Measurements from ENCODE around the gene EMP2. TPM values are rescaled to one million over a fixed set of nuclear protein-coding genes. Genes with fewer than 3 reads are reported as not detected.

Gene EMP2
- total RNA-seq, 2 experiments from 2014 or later: not detected

DNA sequence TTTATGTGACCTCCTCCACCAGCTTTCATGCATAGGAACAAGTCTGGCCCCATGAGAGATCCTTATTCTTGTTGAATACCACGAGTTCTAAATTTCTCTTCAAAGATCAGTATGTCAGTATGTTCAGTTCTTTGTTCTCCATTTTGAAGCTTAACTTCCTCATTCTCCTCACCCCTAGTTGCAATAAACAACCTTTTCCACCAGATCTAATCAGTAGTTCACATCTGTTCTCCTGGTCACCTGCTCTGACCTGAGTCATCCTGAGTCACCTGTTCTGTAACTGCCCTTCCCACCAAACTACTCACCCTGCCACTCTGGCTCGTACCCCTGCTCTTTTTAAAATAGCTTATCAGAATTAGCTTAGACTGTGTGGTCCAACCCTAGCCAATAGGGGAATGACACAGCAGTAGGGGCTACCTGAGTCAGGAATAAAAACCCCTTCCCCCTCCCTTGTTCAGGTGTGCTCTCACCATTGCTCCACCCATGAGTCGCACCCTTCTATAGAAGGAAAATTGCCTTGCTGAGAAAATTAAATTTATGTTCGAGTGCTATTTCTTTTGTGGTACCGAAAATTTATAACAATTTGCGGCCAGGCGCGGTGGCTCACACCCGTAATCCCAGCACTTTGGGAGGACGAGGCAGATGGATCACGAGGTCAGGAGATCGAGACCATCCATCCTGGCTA lies 94.6 kb downstream of the EMP2 start:
- Histone ChIP-seq H3K4me3 (ENCODE audit: low read depth, low read length, poor library complexity, severe bottlenecking) (no peak overlapping the region), H3K9me2 (ENCODE audit: insufficient read depth, low read length) (no peaks in the 10 kb centered on the region), H3K4me1 (ENCODE audit: insufficient read depth, low read length, poor library complexity, severe bottlenecking) (no peaks in the 10 kb centered on the region), H3K27ac (ENCODE audit: low read depth, low read length, poor library complexity, severe bottlenecking) (no peak overlapping the region), H3K4me2 (ENCODE audit: low read length) (no peak overlapping the region), H3K9me3 (ENCODE audit: low read length) (no peaks in the 10 kb centered on the region), H4K20me1 (ENCODE audit: insufficient read depth, low read length) (no peaks in the 10 kb centered on the region), H2AFZ (ENCODE audit: low read length) (no peak overlapping the region), H3K79me2 (ENCODE audit: insufficient read depth, low read depth, low read length) (no peaks in the 10 kb centered on the region), H3K36me3 (ENCODE audit: insufficient read depth, low read length) (no peaks in the 10 kb centered on the region; the same call in 1 of the 2 replicates)
- intact Hi-C loops (cut with micrococcal nuclease; ENCODE audit: unreplicated experiment): no loop called here
- BruUV-seq (replicated peaks): no TSS peak
- DNase-seq (ENCODE audit: low spot score): peak; percentile 13
- CTCF ChIA-PET (ENCODE audit: unreplicated experiment): no interaction called here
- POLR2A ChIA-PET: no interaction called here
- no peak for TF ChIP-seq EZH2phosphoT487 (IDR thresholded peaks at IDR 0.05; ENCODE audit: borderline replicate concordance, low read depth, low read length)
- TF ChIP-seq, protein P1, sequence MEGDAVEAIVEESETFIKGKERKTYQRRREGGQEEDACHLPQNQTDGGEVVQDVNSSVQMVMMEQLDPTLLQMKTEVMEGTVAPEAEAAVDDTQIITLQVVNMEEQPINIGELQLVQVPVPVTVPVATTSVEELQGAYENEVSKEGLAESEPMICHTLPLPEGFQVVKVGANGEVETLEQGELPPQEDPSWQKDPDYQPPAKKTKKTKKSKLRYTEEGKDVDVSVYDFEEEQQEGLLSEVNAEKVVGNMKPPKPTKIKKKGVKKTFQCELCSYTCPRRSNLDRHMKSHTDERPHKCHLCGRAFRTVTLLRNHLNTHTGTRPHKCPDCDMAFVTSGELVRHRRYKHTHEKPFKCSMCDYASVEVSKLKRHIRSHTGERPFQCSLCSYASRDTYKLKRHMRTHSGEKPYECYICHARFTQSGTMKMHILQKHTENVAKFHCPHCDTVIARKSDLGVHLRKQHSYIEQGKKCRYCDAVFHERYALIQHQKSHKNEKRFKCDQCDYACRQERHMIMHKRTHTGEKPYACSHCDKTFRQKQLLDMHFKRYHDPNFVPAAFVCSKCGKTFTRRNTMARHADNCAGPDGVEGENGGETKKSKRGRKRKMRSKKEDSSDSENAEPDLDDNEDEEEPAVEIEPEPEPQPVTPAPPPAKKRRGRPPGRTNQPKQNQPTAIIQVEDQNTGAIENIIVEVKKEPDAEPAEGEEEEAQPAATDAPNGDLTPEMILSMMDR (conservative IDR thresholded peaks at IDR 0.05; ENCODE audit: low read length): no peak

DNA sequence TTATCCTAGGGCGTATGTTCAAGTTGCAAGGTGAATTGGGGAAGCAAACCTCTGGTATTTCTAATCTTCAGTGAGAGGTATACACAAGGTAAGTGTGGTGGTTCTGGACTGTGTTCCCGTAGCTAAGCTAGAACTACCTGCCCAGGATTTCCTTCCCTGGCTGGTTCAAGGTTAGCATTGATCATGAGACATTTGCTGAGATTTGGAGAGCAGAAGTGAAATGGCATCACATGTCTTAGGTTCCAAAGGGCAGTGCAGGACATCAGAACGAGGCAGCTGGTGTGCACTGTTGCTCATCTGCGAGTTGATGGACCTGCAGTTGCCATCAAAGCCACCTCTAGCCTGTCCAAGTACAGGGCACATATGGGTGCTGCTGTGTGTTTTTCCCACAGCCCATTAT lies 95.2 kb downstream of the EMP2 start:
- BruUV-seq (replicated peaks): no TSS peak
- Histone ChIP-seq H3K36me3 (ENCODE audit: insufficient read depth, low read length) (no peaks in the 10 kb centered on the region; the same call in 1 of the 2 replicates), H3K9me2 (ENCODE audit: insufficient read depth, low read length) (no peaks in the 10 kb centered on the region), H2AFZ (ENCODE audit: low read length) (no peak overlapping the region), H4K20me1 (ENCODE audit: insufficient read depth, low read length) (no peaks in the 10 kb centered on the region), H3K4me2 (ENCODE audit: low read length) (no peak overlapping the region), H3K9me3 (ENCODE audit: low read length) (no peaks in the 10 kb centered on the region), H3K27ac (ENCODE audit: low read depth, low read length, poor library complexity, severe bottlenecking) (no peak overlapping the region), H3K4me3 (ENCODE audit: low read depth, low read length, poor library complexity, severe bottlenecking) (no peak overlapping the region), H3K4me1 (ENCODE audit: insufficient read depth, low read length, poor library complexity, severe bottlenecking) (no peaks in the 10 kb centered on the region), H3K79me2 (ENCODE audit: insufficient read depth, low read depth, low read length) (no peaks in the 10 kb centered on the region)
- POLR2A ChIA-PET: no interaction called here
- TF ChIP-seq, protein P1 (conservative IDR thresholded peaks at IDR 0.05; ENCODE audit: low read length): no peak
- no peak for TF ChIP-seq EZH2phosphoT487 (IDR thresholded peaks at IDR 0.05; ENCODE audit: borderline replicate concordance, low read depth, low read length)
- CTCF ChIA-PET (ENCODE audit: unreplicated experiment): no interaction called here
- no peak for DNase-seq (ENCODE audit: low spot score)
- intact Hi-C loops (cut with micrococcal nuclease; ENCODE audit: unreplicated experiment): no loop called here

DNA sequence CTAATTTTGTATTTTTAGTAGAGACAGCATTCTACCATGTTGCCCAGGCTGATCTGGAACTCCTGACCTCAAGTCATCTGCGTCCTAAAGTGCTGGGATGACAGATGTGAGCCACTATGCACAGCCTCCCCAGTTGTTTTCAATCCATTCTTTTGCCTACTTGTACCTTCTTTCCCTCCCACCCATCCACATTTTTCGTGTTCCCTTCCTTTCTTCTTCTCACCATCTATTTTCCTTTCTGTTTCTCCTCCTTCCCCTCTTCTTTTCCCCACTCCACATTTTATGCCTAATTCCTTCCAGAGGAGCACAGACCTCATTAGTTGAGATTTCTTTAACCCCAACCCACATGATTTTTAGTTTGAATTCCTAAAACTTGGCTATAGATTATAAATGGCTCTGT lies 100.2 kb downstream of the EMP2 start:
- CTCF ChIA-PET (ENCODE audit: unreplicated experiment): no interaction called here
- H3K4me1 ChIP-seq (ENCODE audit: insufficient read depth, low read length, poor library complexity, severe bottlenecking): no peaks in the 10 kb centered on the region

More for the DNA sequence above, 100.2 kb downstream of the EMP2 start:
- POLR2A ChIA-PET: no interaction called here
- no peaks in the 10 kb centered on the region; the same call in 1 of the 2 replicates for H3K36me3 ChIP-seq (ENCODE audit: insufficient read depth, low read length)
- H3K4me3 ChIP-seq (ENCODE audit: low read depth, low read length, poor library complexity, severe bottlenecking): no peak overlapping the region
- no peaks in the 10 kb centered on the region for H3K79me2 ChIP-seq (ENCODE audit: insufficient read depth, low read depth, low read length)
- BruUV-seq (replicated peaks): no TSS peak
- no peak overlapping the region for H2AFZ ChIP-seq (ENCODE audit: low read length)
- H3K27ac ChIP-seq (ENCODE audit: low read depth, low read length, poor library complexity, severe bottlenecking): no peak overlapping the region
- TF ChIP-seq, protein P1 (conservative IDR thresholded peaks at IDR 0.05; ENCODE audit: low read length): no peak
- no peak for TF ChIP-seq EZH2phosphoT487 (IDR thresholded peaks at IDR 0.05; ENCODE audit: borderline replicate concordance, low read depth, low read length)
- no peak for DNase-seq (ENCODE audit: low spot score)
- no peaks in the 10 kb centered on the region for H3K9me3 ChIP-seq (ENCODE audit: low read length)
- H3K4me2 ChIP-seq (ENCODE audit: low read length): no peak overlapping the region
- H3K9me2 ChIP-seq (ENCODE audit: insufficient read depth, low read length): no peaks in the 10 kb centered on the region
- intact Hi-C loops (cut with micrococcal nuclease; ENCODE audit: unreplicated experiment): no loop called here
- no peaks in the 10 kb centered on the region for H4K20me1 ChIP-seq (ENCODE audit: insufficient read depth, low read length)

Data from OCI-LY7 (cell line).